ENCODE measurements around the gene SEC61B. TPM values are rescaled to one million over a fixed set of nuclear protein-coding genes. Genes with fewer than 3 reads are reported as not detected.

Gene SEC61B
- total RNA-seq, 1 experiment from 2014 or later: 167 TPM

DNA sequence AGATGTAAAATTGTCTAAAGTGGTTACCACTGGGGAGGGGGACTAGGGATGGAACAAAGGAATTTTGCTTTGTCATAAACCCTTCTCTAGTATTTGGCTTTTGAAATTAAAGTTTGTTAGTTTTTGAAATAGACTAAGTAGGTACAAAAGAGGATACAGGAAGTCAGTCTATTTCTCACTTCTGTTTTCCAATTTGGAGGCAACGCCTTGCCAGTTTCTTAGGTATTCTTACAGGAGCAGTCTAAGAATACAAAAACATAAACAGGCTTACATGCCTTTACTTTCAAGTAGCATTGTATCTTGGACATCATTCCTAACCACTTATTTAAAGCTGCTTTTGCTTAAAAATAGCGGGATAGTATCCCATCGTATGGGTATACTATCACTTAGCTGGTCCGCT, 34.8 kb upstream of the SEC61B start:
- Mint-ChIP-seq H3K4me1 (peaks cover 17% of the 10 kb centered on the region), H3K27me3 (ENCODE audit: low read depth) (peaks cover 2% of the 10 kb centered on the region; the same call in 1 of the 2 replicates), H3K36me3 (no peaks in the 10 kb centered on the region), H3K27ac (no peak overlapping the region), H3K9me3 (no peaks in the 10 kb centered on the region), H3K4me3 (no peak overlapping the region)
- DNase-seq (ENCODE audit: low spot score): no peak
- POLR2A ChIA-PET: no interaction called here
- TF ChIP-seq, protein P1, sequence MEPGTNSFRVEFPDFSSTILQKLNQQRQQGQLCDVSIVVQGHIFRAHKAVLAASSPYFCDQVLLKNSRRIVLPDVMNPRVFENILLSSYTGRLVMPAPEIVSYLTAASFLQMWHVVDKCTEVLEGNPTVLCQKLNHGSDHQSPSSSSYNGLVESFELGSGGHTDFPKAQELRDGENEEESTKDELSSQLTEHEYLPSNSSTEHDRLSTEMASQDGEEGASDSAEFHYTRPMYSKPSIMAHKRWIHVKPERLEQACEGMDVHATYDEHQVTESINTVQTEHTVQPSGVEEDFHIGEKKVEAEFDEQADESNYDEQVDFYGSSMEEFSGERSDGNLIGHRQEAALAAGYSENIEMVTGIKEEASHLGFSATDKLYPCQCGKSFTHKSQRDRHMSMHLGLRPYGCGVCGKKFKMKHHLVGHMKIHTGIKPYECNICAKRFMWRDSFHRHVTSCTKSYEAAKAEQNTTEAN (CRISPR knock-in tag; IDR thresholded peaks at IDR 0.05): no peak
- TF ChIP-seq PRRX2 (CRISPR knock-in tag; IDR thresholded peaks at IDR 0.05): no peak
- TF ChIP-seq ZNF121 (CRISPR knock-in tag; IDR thresholded peaks at IDR 0.05): no peak
- TF ChIP-seq TCF7 (CRISPR knock-in tag; IDR thresholded peaks at IDR 0.05; ENCODE audit: low read depth): no peak
- TF ChIP-seq, protein P2, sequence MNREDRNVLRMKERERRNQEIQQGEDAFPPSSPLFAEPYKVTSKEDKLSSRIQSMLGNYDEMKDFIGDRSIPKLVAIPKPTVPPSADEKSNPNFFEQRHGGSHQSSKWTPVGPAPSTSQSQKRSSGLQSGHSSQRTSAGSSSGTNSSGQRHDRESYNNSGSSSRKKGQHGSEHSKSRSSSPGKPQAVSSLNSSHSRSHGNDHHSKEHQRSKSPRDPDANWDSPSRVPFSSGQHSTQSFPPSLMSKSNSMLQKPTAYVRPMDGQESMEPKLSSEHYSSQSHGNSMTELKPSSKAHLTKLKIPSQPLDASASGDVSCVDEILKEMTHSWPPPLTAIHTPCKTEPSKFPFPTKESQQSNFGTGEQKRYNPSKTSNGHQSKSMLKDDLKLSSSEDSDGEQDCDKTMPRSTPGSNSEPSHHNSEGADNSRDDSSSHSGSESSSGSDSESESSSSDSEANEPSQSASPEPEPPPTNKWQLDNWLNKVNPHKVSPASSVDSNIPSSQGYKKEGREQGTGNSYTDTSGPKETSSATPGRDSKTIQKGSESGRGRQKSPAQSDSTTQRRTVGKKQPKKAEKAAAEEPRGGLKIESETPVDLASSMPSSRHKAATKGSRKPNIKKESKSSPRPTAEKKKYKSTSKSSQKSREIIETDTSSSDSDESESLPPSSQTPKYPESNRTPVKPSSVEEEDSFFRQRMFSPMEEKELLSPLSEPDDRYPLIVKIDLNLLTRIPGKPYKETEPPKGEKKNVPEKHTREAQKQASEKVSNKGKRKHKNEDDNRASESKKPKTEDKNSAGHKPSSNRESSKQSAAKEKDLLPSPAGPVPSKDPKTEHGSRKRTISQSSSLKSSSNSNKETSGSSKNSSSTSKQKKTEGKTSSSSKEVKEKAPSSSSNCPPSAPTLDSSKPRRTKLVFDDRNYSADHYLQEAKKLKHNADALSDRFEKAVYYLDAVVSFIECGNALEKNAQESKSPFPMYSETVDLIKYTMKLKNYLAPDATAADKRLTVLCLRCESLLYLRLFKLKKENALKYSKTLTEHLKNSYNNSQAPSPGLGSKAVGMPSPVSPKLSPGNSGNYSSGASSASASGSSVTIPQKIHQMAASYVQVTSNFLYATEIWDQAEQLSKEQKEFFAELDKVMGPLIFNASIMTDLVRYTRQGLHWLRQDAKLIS (CRISPR knock-in tag; IDR thresholded peaks at IDR 0.05; ENCODE audit: borderline replicate concordance): no peak
- no peak for TF ChIP-seq KAT7 (CRISPR knock-in tag; IDR thresholded peaks at IDR 0.05; ENCODE audit: borderline replicate concordance)
- TF ChIP-seq, protein P3, sequence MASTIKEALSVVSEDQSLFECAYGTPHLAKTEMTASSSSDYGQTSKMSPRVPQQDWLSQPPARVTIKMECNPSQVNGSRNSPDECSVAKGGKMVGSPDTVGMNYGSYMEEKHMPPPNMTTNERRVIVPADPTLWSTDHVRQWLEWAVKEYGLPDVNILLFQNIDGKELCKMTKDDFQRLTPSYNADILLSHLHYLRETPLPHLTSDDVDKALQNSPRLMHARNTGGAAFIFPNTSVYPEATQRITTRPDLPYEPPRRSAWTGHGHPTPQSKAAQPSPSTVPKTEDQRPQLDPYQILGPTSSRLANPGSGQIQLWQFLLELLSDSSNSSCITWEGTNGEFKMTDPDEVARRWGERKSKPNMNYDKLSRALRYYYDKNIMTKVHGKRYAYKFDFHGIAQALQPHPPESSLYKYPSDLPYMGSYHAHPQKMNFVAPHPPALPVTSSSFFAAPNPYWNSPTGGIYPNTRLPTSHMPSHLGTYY (CRISPR knock-in tag; IDR thresholded peaks at IDR 0.05): no peak
- TF ChIP-seq ZBTB21 (CRISPR knock-in tag; IDR thresholded peaks at IDR 0.05; ENCODE audit: borderline replicate concordance): no peak
- TF ChIP-seq SP1 (CRISPR knock-in tag; conservative IDR thresholded peaks at IDR 0.05): no peak
- TF ChIP-seq, protein P4, sequence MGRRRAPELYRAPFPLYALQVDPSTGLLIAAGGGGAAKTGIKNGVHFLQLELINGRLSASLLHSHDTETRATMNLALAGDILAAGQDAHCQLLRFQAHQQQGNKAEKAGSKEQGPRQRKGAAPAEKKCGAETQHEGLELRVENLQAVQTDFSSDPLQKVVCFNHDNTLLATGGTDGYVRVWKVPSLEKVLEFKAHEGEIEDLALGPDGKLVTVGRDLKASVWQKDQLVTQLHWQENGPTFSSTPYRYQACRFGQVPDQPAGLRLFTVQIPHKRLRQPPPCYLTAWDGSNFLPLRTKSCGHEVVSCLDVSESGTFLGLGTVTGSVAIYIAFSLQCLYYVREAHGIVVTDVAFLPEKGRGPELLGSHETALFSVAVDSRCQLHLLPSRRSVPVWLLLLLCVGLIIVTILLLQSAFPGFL (CRISPR knock-in tag; IDR thresholded peaks at IDR 0.05; ENCODE audit: borderline replicate concordance): no peak
- TF ChIP-seq, protein P5, sequence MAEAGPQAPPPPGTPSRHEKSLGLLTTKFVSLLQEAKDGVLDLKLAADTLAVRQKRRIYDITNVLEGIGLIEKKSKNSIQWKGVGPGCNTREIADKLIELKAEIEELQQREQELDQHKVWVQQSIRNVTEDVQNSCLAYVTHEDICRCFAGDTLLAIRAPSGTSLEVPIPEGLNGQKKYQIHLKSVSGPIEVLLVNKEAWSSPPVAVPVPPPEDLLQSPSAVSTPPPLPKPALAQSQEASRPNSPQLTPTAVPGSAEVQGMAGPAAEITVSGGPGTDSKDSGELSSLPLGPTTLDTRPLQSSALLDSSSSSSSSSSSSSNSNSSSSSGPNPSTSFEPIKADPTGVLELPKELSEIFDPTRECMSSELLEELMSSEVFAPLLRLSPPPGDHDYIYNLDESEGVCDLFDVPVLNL (CRISPR knock-in tag; IDR thresholded peaks at IDR 0.05; ENCODE audit: borderline replicate concordance, low read depth): no peak
- no peak for TF ChIP-seq SMAD3 (CRISPR knock-in tag; IDR thresholded peaks at IDR 0.05; ENCODE audit: borderline replicate concordance)
- TF ChIP-seq, protein P6, sequence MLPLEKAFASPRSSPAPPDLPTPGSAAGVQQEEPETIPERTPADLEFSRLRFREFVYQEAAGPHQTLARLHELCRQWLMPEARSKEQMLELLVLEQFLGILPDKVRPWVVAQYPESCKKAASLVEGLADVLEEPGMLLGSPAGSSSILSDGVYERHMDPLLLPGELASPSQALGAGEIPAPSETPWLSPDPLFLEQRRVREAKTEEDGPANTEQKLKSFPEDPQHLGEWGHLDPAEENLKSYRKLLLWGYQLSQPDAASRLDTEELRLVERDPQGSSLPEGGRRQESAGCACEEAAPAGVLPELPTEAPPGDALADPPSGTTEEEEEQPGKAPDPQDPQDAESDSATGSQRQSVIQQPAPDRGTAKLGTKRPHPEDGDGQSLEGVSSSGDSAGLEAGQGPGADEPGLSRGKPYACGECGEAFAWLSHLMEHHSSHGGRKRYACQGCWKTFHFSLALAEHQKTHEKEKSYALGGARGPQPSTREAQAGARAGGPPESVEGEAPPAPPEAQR (CRISPR knock-in tag; IDR thresholded peaks at IDR 0.05): no peak
- no peak for TF ChIP-seq NFYB (CRISPR knock-in tag; conservative IDR thresholded peaks at IDR 0.05; ENCODE audit: low read depth)
- TF ChIP-seq TEAD1 (CRISPR knock-in tag; IDR thresholded peaks at IDR 0.05): no peak
- TF ChIP-seq JUN (CRISPR knock-in tag; IDR thresholded peaks at IDR 0.05): no peak
- CTCF ChIA-PET: no interaction called here
- no peak for ATAC-seq

Measured in WTC11 (cell line).